Peyer's patch (tissue), 4 donors: ENCODE results near the gene TEX19.

Experiments used
- POLR2A ChIP-seq, 2 donors: fragments of 450-650 bp; IDR thresholded peaks; one replicate each; pipeline ENCODE4 v1.5.1; 2017; ENCODE audit warnings: antibody characterized with exemption in 2 of 2, mild to moderate bottlenecking in 2 of 2, moderate library complexity in 2 of 2
- TF ChIP-seq, protein P1 (sequence below), 6 experiments: fragments of 450-650 bp in 4 of 6; fragments of 200-600 bp in 2 of 6; sonication (generic) in 1 of 6; IDR thresholded peaks; one replicate each; pipeline ENCODE4 v1.5.1; 2017 to 2019; ENCODE audit warnings: antibody characterized with exemption in 6 of 6, mild to moderate bottlenecking in 3 of 6, moderate library complexity in 1 of 6

DNA sequence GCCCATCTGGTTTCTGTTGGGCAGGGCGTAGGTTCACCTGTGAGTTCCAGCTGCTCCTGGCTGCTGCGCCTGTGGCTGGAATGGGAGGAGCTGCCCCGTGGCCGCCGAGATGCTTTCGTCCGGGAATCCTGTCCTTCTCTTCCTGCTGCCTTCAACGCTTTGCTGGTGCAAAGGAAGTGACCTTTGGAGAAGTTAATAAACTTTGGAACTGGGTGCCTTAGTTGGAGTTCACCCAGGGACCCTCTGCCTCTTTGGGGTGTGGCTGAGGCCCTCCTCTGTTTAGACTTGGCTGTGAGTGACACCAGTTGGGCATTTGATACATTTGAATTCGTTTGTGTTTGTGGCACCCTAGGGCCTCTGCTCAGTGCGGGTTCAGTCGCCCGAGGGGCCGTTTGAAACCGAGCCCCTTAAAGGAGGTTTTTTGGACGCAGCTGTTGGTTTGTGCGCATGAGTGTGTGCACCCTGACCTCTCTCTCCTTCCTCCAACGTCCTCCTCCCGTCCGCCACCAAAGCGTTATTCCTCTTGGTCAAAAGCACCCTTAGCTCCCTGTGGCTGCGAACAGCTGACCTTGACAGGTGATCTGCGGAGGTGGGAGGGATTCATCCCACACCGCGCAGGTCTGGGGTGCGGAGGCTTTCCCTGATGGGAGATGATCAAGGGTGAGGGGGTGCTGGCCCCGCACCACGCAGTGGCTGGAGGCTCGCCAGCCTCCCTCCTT is 16.5 kb upstream of the TEX19 start:
- TF ChIP-seq, protein P1, sequence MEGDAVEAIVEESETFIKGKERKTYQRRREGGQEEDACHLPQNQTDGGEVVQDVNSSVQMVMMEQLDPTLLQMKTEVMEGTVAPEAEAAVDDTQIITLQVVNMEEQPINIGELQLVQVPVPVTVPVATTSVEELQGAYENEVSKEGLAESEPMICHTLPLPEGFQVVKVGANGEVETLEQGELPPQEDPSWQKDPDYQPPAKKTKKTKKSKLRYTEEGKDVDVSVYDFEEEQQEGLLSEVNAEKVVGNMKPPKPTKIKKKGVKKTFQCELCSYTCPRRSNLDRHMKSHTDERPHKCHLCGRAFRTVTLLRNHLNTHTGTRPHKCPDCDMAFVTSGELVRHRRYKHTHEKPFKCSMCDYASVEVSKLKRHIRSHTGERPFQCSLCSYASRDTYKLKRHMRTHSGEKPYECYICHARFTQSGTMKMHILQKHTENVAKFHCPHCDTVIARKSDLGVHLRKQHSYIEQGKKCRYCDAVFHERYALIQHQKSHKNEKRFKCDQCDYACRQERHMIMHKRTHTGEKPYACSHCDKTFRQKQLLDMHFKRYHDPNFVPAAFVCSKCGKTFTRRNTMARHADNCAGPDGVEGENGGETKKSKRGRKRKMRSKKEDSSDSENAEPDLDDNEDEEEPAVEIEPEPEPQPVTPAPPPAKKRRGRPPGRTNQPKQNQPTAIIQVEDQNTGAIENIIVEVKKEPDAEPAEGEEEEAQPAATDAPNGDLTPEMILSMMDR (IDR thresholded peaks at IDR 0.05) = no peak
- no peak for TF ChIP-seq POLR2A (IDR thresholded peaks at IDR 0.05)
